GM12801 (cell line): ENCODE data around the gene MSMB.
A peak's percentile ranks its signal among the peaks of the same experiment; 100 is the strongest.

Experiments
- CTCF ChIP-seq: IDR thresholded peaks from one replicate; pipeline ENCODE4 v1.5.1; 2011; ENCODE audit warnings: control low read depth; ENCODE audit not compliant: insufficient read length; ENCODE audit errors: extremely low read depth

MSMB gene

GRCh38 chr10:46031648-46032532, 14.2 kb downstream of the MSMB start:
- no peak for TF ChIP-seq CTCF

- TF ChIP-seq CTCF = no peak
Measured at GRCh38 chr10:46030091-46030937, 15.8 kb downstream of the MSMB start, which contains the start of gene NCOA4. NCOA4 (minus strand) TSS chr10:46030623; CDS start chr10:46016680, 13,943 bp downstream.

GRCh38 chr10:46029461-46030030, 16.5 kb downstream of the MSMB start:
- TF ChIP-seq CTCF = no peak

DNA sequence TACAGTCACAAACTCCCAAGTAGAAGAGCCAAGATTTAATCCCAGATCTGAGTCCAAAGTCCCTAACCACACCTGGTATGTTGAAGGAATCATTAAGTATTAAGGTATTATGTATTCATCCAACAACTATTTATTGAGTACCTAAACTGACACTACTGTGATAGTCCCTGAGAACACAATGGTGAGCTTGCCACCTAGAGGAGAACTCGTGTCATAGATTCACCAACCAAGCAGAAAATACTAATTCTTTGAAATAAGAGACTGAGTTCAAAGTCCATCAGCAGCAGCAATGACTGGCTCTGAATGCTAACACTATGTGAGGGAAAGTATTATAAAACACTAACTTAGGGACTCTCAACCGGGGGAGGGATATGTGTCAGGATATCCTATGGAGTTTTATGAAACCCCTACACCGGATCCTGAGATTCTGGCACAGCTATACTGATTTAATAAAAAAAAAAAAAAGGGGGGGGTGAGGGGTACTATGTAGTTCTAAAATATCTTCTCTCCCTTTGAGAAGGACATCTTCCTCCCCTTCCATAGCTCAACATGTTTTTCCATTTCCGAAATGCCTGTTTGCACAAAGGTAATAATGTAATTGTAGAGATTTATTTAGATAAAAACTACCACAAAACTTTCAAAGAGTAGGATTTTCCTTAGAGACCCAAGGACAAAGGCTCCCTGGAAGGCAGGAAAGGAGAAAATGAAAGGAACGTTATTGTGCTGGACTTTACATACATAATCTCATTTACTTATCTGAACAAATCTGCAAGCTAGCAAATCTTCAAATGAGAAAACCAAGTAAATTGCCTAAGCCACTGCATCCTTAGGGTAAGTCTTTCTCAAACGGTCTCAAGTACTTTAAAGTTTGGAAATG, 17.2 kb downstream of the MSMB start:
- peak; percentile 16 for TF ChIP-seq CTCF

DNA sequence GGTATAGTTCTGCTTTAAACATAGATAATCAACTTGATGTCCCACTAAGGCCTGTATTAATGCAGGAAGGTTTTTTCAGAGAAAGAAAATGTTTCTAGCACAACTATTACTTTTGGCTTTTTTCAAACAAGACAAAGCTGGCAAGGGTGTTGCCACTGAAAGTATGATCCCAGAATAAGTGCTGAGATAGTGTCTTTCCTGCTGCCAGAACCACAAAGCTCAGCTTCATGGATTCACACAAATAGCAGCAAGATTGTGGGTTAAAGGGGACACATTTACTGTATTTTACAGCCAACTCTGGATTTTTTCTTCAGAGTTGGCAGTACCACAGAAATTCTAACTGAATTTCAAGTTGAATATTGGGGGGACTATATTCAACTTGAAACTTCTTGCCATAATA, 20.0 kb downstream of the MSMB start:
- no peak for TF ChIP-seq CTCF

- TF ChIP-seq CTCF = no peak
Measured at GRCh38 chr10:46025406-46025805, 20.7 kb downstream of the MSMB start.
